HG03432 (cell line): ENCODE measurements around the gene SLC2A10.
"Not testable (repeated sequence)": the region's sequence is repeated elsewhere in the genome, so short reads cannot be mapped to it uniquely, and the experiment has no call there.

ENCODE experiments used
- ATAC-seq: cut with Tn5 transposase; IDR thresholded peaks from one replicate; pipeline ENCODE4 v1.9.1; 2021; ENCODE audit warnings: mild to moderate bottlenecking, moderate library complexity; ENCODE audit not compliant: unreplicated experiment

The SLC2A10 gene

GRCh38 chr20:46709459-46710152, at the start of gene SLC2A10:
TSS of gene SLC2A10 (plus strand) at chr20:46709649. CDS start at chr20:46709737, 88 bp downstream.
- ATAC-seq: no peak

GRCh38 chr20:46660487-46660886, 49.0 kb upstream of the SLC2A10 start:
- no peak for ATAC-seq

- ATAC-seq: no peak
Observed at GRCh38 chr20:46661659-46662058, 47.8 kb upstream of the SLC2A10 start.

- ATAC-seq: no peak
Observed at GRCh38 chr20:46663531-46663930, 45.9 kb upstream of the SLC2A10 start.

GRCh38 chr20:46665602-46666001, 43.8 kb upstream of the SLC2A10 start:
- no peak for ATAC-seq

GRCh38 chr20:46666306-46666705, 43.1 kb upstream of the SLC2A10 start:
- ATAC-seq: no peak

GRCh38 chr20:46666818-46667515, 42.5 kb upstream of the SLC2A10 start:
- ATAC-seq: no peak

GRCh38 chr20:46670228-46670584, 39.2 kb upstream of the SLC2A10 start:
- ATAC-seq: no peak

- no peak for ATAC-seq
Observed at GRCh38 chr20:46670585-46671584, 38.6 kb upstream of the SLC2A10 start.

GRCh38 chr20:46671866-46672542, 37.4 kb upstream of the SLC2A10 start:
- no peak for ATAC-seq

GRCh38 chr20:46672543-46673148, 36.8 kb upstream of the SLC2A10 start:
- no peak for ATAC-seq

GRCh38 chr20:46673394-46674252, 35.8 kb upstream of the SLC2A10 start:
- no peak for ATAC-seq

- ATAC-seq: no peak
Observed at GRCh38 chr20:46674253-46675083, 35.0 kb upstream of the SLC2A10 start.

- not testable (repeated sequence) for ATAC-seq
Observed at GRCh38 chr20:46676649-46677316, 32.7 kb upstream of the SLC2A10 start.

GRCh38 chr20:46677608-46678007, 31.8 kb upstream of the SLC2A10 start:
- ATAC-seq: no peak

- ATAC-seq: no peak
Observed at GRCh38 chr20:46678516-46678915, 30.9 kb upstream of the SLC2A10 start.

GRCh38 chr20:46680684-46681031, 28.8 kb upstream of the SLC2A10 start:
- no peak for ATAC-seq
